Measurements from ENCODE around the gene CLEC9A. TPM values are rescaled to one million over a fixed set of nuclear protein-coding genes. Genes with fewer than 3 reads are reported as not detected.
"Not testable (repeated sequence)": the region's sequence is repeated elsewhere in the genome, so short reads cannot be mapped to it uniquely, and the experiment has no call there.

The CLEC9A gene
- total RNA-seq, 6 donors from 2014 or later, result 0.31 to 0.89 (median 0.57) TPM; not detected in 3

DNA sequence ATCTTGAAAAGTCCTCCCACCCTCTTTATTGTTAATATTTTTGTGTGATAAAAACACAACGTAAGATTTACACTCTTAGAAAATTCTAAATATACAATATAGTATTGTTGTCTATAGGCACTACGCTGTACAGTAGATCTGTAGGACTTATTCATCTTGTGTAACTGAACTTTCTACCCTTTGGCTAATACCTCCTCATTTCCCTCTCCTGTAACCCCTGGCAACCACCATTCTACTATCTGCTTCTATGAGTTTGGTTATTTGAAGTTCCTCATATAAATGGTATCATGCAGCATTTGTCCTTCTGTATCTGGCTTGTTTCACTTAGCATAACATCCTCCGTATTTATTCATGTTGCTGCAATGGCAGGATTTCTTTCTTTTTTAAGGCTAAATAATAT, 5.2 kb upstream of the CLEC9A start:
- DNase-seq (no peak), ATAC-seq (ENCODE audit: low FRiP score in 2 of 2) (no peak)
- no peaks in the 10 kb centered on the region for H3K36me3 ChIP-seq
- no peaks in the 10 kb centered on the region for H3K4me1 ChIP-seq
- 71 to 75% methylated on average over 3 of the region's 3 CpGs for WGBS, 2 donors
- H3K9me3 ChIP-seq, result no peaks in the 10 kb centered on the region
- no peak overlapping the region for H3K4me3 ChIP-seq
- H3K27ac ChIP-seq, result no peak overlapping the region
- H3K27me3 ChIP-seq, result no peaks in the 10 kb centered on the region
- TF ChIP-seq EP300 (IDR thresholded peaks at IDR 0.05), result no peak
- TF ChIP-seq, protein P1, sequence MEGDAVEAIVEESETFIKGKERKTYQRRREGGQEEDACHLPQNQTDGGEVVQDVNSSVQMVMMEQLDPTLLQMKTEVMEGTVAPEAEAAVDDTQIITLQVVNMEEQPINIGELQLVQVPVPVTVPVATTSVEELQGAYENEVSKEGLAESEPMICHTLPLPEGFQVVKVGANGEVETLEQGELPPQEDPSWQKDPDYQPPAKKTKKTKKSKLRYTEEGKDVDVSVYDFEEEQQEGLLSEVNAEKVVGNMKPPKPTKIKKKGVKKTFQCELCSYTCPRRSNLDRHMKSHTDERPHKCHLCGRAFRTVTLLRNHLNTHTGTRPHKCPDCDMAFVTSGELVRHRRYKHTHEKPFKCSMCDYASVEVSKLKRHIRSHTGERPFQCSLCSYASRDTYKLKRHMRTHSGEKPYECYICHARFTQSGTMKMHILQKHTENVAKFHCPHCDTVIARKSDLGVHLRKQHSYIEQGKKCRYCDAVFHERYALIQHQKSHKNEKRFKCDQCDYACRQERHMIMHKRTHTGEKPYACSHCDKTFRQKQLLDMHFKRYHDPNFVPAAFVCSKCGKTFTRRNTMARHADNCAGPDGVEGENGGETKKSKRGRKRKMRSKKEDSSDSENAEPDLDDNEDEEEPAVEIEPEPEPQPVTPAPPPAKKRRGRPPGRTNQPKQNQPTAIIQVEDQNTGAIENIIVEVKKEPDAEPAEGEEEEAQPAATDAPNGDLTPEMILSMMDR (IDR thresholded peaks at IDR 0.05), result no peak
- TF ChIP-seq POLR2AphosphoS5 (IDR thresholded peaks at IDR 0.05), result no peak
- no peak for TF ChIP-seq POLR2A (IDR thresholded peaks at IDR 0.05)

DNA sequence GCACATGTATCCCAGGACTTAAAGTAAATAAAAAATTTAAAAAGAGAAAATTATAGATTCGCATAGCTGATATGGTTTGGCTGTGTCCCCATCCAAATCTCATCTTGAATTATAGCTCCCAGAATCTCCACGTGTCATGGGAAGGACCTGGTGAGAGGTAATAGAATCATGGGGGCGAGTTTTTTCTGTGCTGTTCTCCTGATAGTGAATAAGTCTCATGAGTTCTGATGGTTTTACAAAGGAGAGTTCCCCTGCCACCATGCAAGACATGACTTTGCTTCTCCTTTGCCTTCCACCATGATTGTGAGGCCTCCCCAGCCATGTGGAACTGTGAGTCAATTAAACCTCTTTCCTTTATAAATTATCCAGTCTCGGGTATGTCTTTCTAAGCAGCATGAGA, 3.8 kb upstream of the CLEC9A start:
- H3K4me3 ChIP-seq; H3K4me1 ChIP-seq; H3K36me3 ChIP-seq; DNase-seq; H3K27me3 ChIP-seq; H3K9me3 ChIP-seq; ATAC-seq (ENCODE audit: low FRiP score in 2 of 2): not testable (repeated sequence)
- WGBS, 2 donors, result 87 to 95% methylated on average over 4 of the region's 4 CpGs
- peak overlapping the region in 1 of 4 donors; percentile 63 for H3K27ac ChIP-seq

DNA sequence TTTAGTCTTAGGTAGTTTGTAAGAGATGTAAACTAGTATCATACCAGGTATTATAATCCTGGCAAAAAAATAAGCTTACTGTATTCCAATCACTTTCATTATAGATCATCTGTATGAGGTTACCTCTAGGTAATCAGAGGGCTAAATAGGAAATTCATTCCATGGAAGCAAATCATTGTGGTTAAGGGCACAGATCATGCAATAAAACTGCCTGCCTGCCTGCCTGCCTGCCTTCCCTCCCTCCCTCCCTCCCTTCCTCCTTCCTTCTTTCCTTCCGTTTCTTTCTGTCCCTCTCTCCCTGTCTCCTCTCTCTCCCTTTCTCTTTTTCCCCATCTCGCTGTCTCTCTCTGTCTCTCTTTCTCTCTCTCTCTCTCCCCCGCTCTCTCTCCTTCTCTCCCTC, 3.2 kb upstream of the CLEC9A start:
- Histone ChIP-seq H3K9me3 (no peaks in the 10 kb centered on the region), H3K4me3 (peak overlapping the region in 1 of 4 donors; percentile 14), H3K4me1 (peaks cover 0 to 8% (median 0%) of the 10 kb centered on the region in 4 donors), H3K27ac (peak overlapping the region in 3 of 4 donors; percentile 43 to 68 (median 63)), H3K27me3 (no peaks in the 10 kb centered on the region), H3K36me3 (no peaks in the 10 kb centered on the region)
- no peak for DNase-seq
- TF ChIP-seq POLR2A (IDR thresholded peaks at IDR 0.05) (no peak), EP300 (IDR thresholded peaks at IDR 0.05) (no peak), POLR2AphosphoS5 (IDR thresholded peaks at IDR 0.05) (no peak)
- TF ChIP-seq, protein P1 (IDR thresholded peaks at IDR 0.05), result no peak
- WGBS, 2 donors, result 45 to 56% methylated on average over 3 of the region's 3 CpGs
- no peak for ATAC-seq (ENCODE audit: low FRiP score in 2 of 2)

DNA sequence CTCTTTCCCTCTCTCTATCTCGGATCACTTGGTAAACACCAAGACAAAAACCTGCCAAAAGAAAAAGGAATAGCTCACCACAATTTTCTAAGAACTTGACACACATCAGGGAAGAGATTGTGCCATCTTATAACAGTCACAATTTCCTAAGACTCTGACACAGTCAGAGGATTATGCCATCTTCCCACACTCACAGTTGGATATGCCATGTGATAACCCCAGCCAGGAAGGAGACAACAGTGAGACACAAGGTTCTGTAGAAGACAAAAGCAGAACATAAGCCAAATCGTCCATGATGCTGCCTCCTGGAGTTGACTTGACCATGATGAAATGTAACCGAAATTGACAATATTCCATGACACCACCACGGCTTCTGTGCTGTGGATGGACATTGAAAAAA, 2.8 kb upstream of the CLEC9A start:
- peak in 1 of 2 donors; percentile 50 for DNase-seq
- peak overlapping the region in 1 of 4 donors; percentile 14 for H3K4me3 ChIP-seq
- no peaks in the 10 kb centered on the region for H3K27me3 ChIP-seq
- TF ChIP-seq, protein P1 (IDR thresholded peaks at IDR 0.05), result no peak
- peak; percentile 27 to 68 for TF ChIP-seq POLR2AphosphoS5 (IDR thresholded peaks at IDR 0.05)
- TF ChIP-seq EP300 (IDR thresholded peaks at IDR 0.05), result peak in 1 of 4 donors; percentile 85
- TF ChIP-seq POLR2A (IDR thresholded peaks at IDR 0.05), result peak in 1 of 4 donors; percentile 46
- H3K27ac ChIP-seq, result peak overlapping the region; percentile 34 to 68 (median 53)
- H3K4me1 ChIP-seq, result peaks cover 0 to 8% (median 0%) of the 10 kb centered on the region in 4 donors
- H3K36me3 ChIP-seq, result no peaks in the 10 kb centered on the region
- WGBS, 2 donors, result 43 to 47% methylated on average over 4 of the region's 4 CpGs
- H3K9me3 ChIP-seq, result no peaks in the 10 kb centered on the region
- peak in 1 of 2 donors; percentile 87 for ATAC-seq (ENCODE audit: low FRiP score in 2 of 2)

DNA sequence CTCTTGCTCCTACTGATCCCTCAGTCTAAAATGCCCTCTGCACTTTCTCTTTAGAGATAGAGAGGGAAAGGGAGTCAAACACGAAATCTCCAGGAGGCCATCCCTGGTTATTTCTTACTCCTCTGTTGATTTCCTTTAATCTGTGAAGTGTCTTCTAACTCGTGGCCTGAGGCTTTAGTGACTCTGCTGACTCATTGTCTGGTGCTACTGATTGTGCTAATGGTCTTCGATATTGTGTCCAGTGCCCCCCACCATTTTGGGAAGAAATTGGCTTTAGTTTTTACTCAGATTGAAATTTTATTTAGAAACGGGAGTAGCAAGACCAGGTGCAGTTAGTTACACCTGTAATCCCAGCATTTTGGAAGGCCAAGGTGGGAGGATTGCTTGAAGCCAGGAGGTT, 839 bp downstream of the CLEC9A start:
- no peaks in the 10 kb centered on the region for H3K36me3 ChIP-seq
- ATAC-seq (ENCODE audit: low FRiP score in 2 of 2) (no peak), DNase-seq (no peak)
- H3K27me3 ChIP-seq, result no peaks in the 10 kb centered on the region
- H3K4me1 ChIP-seq, result peaks cover 0 to 14% (median 6%) of the 10 kb centered on the region in 4 donors
- TF ChIP-seq POLR2AphosphoS5 (IDR thresholded peaks at IDR 0.05), result no peak
- no peak for TF ChIP-seq POLR2A (IDR thresholded peaks at IDR 0.05)
- TF ChIP-seq EP300 (IDR thresholded peaks at IDR 0.05), result no peak
- TF ChIP-seq, protein P1 (IDR thresholded peaks at IDR 0.05), result no peak
- no peak overlapping the region for H3K4me3 ChIP-seq
- peak overlapping the region in 1 of 4 donors; percentile 32 for H3K27ac ChIP-seq
- 61 to 62% methylated on average over 4 of the region's 4 CpGs for WGBS, 2 donors
- H3K9me3 ChIP-seq, result no peaks in the 10 kb centered on the region
